Osteoblast (primary cell): Measurements from ENCODE around the gene PACS1. TPM values are rescaled to one million over a fixed set of nuclear protein-coding genes. Genes with fewer than 3 reads are reported as not detected.
A peak's percentile ranks its signal among the peaks of the same experiment; 100 is the strongest.

ENCODE experiments used
- DNase-seq: peaks from one replicate; pipeline ENCODE4 v3.0.0; 2011; ENCODE audit warnings: low spot score, mixed read lengths; ENCODE audit not compliant: insufficient read length; ENCODE audit errors: missing footprints
- H2AFZ ChIP-seq: 2 replicates; pipeline ENCODE4 v1.6.0; 2011; ENCODE audit warnings: mild to moderate bottlenecking, low read length
- H3K27ac ChIP-seq: 2 replicates; pipeline ENCODE4 v1.5.1; 2011; ENCODE audit warnings: mild to moderate bottlenecking, low read depth, low read length, moderate library complexity
- H3K27me3 ChIP-seq: 2 replicates; pipeline ENCODE4 v1.6.0; 2012; ENCODE audit warnings: mild to moderate bottlenecking, control low read depth, inconsistent platforms, low read length, moderate library complexity; ENCODE audit not compliant: insufficient read depth
- H3K36me3 ChIP-seq: 2 replicates; pipeline ENCODE4 v1.5.1; 2011; ENCODE audit warnings: mild to moderate bottlenecking, low read length, control low read depth, moderate library complexity; ENCODE audit not compliant: insufficient read depth
- H3K4me1 ChIP-seq: 2 replicates; pipeline ENCODE4 v1.5.1; 2011; ENCODE audit warnings: mild to moderate bottlenecking, low read length, control low read depth, moderate library complexity; ENCODE audit not compliant: insufficient read depth
- H3K4me2 ChIP-seq: 2 replicates; pipeline ENCODE4 v1.6.0; 2011; ENCODE audit warnings: mild to moderate bottlenecking, low read length; ENCODE audit not compliant: insufficient read depth
- H3K4me3 ChIP-seq: fragments of 200-600 bp; sonication (generic); 3 replicates; pipeline ENCODE4 v1.5.1; 2012; ENCODE audit warnings: mild to moderate bottlenecking, low read length, inconsistent platforms; ENCODE audit not compliant: insufficient read depth
- H3K79me2 ChIP-seq: 2 replicates; pipeline ENCODE4 v1.6.0; 2012; ENCODE audit warnings: mild to moderate bottlenecking, low read length, control low read depth, inconsistent platforms; ENCODE audit not compliant: insufficient read depth
- H3K9me3 ChIP-seq: 2 replicates; pipeline ENCODE4 v1.5.1; 2011; ENCODE audit warnings: low read depth, low read length, control low read depth
- H4K20me1 ChIP-seq: 2 replicates; pipeline ENCODE4 v1.6.0; 2012; ENCODE audit warnings: mild to moderate bottlenecking, low read length, control low read depth; ENCODE audit not compliant: insufficient read depth
- CTCF ChIP-seq: IDR thresholded peaks from 2 replicates; pipeline ENCODE4 v1.5.1; 2011; ENCODE audit warnings: mild to moderate bottlenecking, low read depth, low read length, moderate library complexity; ENCODE audit errors: extremely low read depth
- total RNA-seq: library from RNA; depleted of rRNA; stranded (reverse); fragments of >200 nt; gene quantifications from 2 replicates; pipeline ENCODE4 v1.2.3, GENCODE V29; 2012

The PACS1 gene
- total RNA-seq, 1 donor = 38.0 TPM

- no peak overlapping the region for H2AFZ ChIP-seq
- peaks cover 36% of the 10 kb centered on the region for H3K27me3 ChIP-seq
- no peak for DNase-seq
- peak overlapping the region; percentile 97 for H3K4me2 ChIP-seq
- no peak overlapping the region for H3K27ac ChIP-seq
- no peak for TF ChIP-seq CTCF
- H3K4me3 ChIP-seq = no peak overlapping the region
- peaks cover 15% of the 10 kb centered on the region for H3K36me3 ChIP-seq
- H3K9me3 ChIP-seq = no peaks in the 10 kb centered on the region
- H4K20me1 ChIP-seq = peaks cover 14% of the 10 kb centered on the region
- H3K4me1 ChIP-seq = peaks cover 21% of the 10 kb centered on the region
- peaks cover 36% of the 10 kb centered on the region for H3K79me2 ChIP-seq
These were observed 220.2 kb downstream of the PACS1 start for GRCh38 chr11:66290330-66290621.

GRCh38 chr11:66291303-66291705, 221.2 kb downstream of the PACS1 start:
- no peak overlapping the region for H3K27ac ChIP-seq
- no peak overlapping the region for H3K4me2 ChIP-seq

GRCh38 chr11:66291706-66292542, 221.9 kb downstream of the PACS1 start, which contains the start of gene TMEM151A:
TMEM151A (plus strand) TSS chr11:66291894; CDS start chr11:66292014, 120 bp downstream.
- no peak within 1 kb of the TSS for H2AFZ ChIP-seq

More at GRCh38 chr11:66291303-66291705, 221.2 kb downstream of the PACS1 start:
- H3K4me3 ChIP-seq = no peak overlapping the region
- peaks cover 21% of the 10 kb centered on the region for H3K4me1 ChIP-seq
- H3K36me3 ChIP-seq = peaks cover 8% of the 10 kb centered on the region
- H3K79me2 ChIP-seq = peaks cover 26% of the 10 kb centered on the region
- H2AFZ ChIP-seq = no peak overlapping the region
- H4K20me1 ChIP-seq = peaks cover 6% of the 10 kb centered on the region
- TF ChIP-seq CTCF = no peak
- peaks cover 36% of the 10 kb centered on the region for H3K27me3 ChIP-seq
- no peaks in the 10 kb centered on the region for H3K9me3 ChIP-seq
- peak; percentile 73 for DNase-seq

More at GRCh38 chr11:66291706-66292542, 221.9 kb downstream of the PACS1 start, which contains the start of gene TMEM151A:
- peak within 1 kb of the TSS; percentile 19 for H3K4me3 ChIP-seq
- no peaks in the 10 kb centered on the region for H3K9me3 ChIP-seq
- H3K27ac ChIP-seq = no peak within 1 kb of the TSS
- H4K20me1 ChIP-seq = peaks cover 3% of the 10 kb centered on the region
- H3K4me2 ChIP-seq = peak within 1 kb of the TSS; percentile 32
- peak; percentile 86 for DNase-seq
- peaks cover 3% of the 10 kb centered on the region for H3K36me3 ChIP-seq
- peaks cover 21% of the 10 kb centered on the region for H3K4me1 ChIP-seq
- peaks cover 36% of the 10 kb centered on the region for H3K27me3 ChIP-seq
- TF ChIP-seq CTCF = no peak
- H3K79me2 ChIP-seq = peaks cover 20% of the 10 kb centered on the region
